Fibroblast of gingiva (primary cell): Measurements from ENCODE around the gene DLL4.
A peak's percentile ranks its signal among the peaks of the same experiment; 100 is the strongest.
"Not testable (repeated sequence)": the region's sequence is repeated elsewhere in the genome, so short reads cannot be mapped to it uniquely, and the experiment has no call there.

Experiments
- DNase-seq: peaks from one replicate; pipeline ENCODE4 v3.0.0-alpha.2; 2011; ENCODE audit warnings: low read depth

Gene DLL4

GRCh38 chr15:40958723-40959122, 29.6 kb downstream of the DLL4 start:
- no peak for DNase-seq

GRCh38 chr15:40959331-40960141, 30.4 kb downstream of the DLL4 start:
- DNase-seq, result no peak

- DNase-seq, result no peak
These were observed 31.2 kb downstream of the DLL4 start for GRCh38 chr15:40960151-40960885.

GRCh38 chr15:40960925-40961324, 31.8 kb downstream of the DLL4 start:
- DNase-seq, result no peak

GRCh38 chr15:40961740-40962139, 32.6 kb downstream of the DLL4 start:
- not testable (repeated sequence) for DNase-seq

GRCh38 chr15:40962317-40962716, 33.2 kb downstream of the DLL4 start:
- DNase-seq, result not testable (repeated sequence)

GRCh38 chr15:40963201-40963600, 34.1 kb downstream of the DLL4 start:
- no peak for DNase-seq

GRCh38 chr15:40964006-40964405, 34.9 kb downstream of the DLL4 start:
- no peak for DNase-seq

GRCh38 chr15:40964634-40965033, 35.5 kb downstream of the DLL4 start:
- DNase-seq, result no peak

- DNase-seq, result no peak
These were observed 39.3 kb downstream of the DLL4 start for GRCh38 chr15:40968290-40969085.

GRCh38 chr15:40969363-40969762, 40.2 kb downstream of the DLL4 start:
- no peak for DNase-seq

- no peak for DNase-seq
These were observed 45.7 kb downstream of the DLL4 start for GRCh38 chr15:40974879-40975278.

GRCh38 chr15:40976819-40977218, 47.7 kb downstream of the DLL4 start:
- no peak for DNase-seq

GRCh38 chr15:40978141-40978540, 49.0 kb downstream of the DLL4 start:
- no peak for DNase-seq

GRCh38 chr15:40978562-40978961, 49.4 kb downstream of the DLL4 start:
- DNase-seq, result no peak

GRCh38 chr15:40981186-40981585, 52.0 kb downstream of the DLL4 start:
- no peak for DNase-seq

- peak; percentile 39 for DNase-seq
These were observed 53.7 kb downstream of the DLL4 start for GRCh38 chr15:40982855-40983254.

- DNase-seq, result no peak
These were observed 55.3 kb downstream of the DLL4 start for GRCh38 chr15:40984406-40984805.

- peak; percentile 52 for DNase-seq
These were observed 55.8 kb downstream of the DLL4 start for GRCh38 chr15:40984964-40985363.

GRCh38 chr15:40985541-40986330, 56.6 kb downstream of the DLL4 start:
- peak; percentile 73 for DNase-seq

- DNase-seq, result no peak
These were observed 57.7 kb downstream of the DLL4 start for GRCh38 chr15:40986820-40987219.

GRCh38 chr15:40988156-40988555, 59.0 kb downstream of the DLL4 start:
- DNase-seq, result no peak
